ENCODE measurements around the gene ALAD.

GRCh38 chr9:113345190-113345589 is 55.9 kb downstream of the ALAD start:
- TF ChIP-seq MAX (IDR thresholded peaks at IDR 0.05) = no peak
- TF ChIP-seq, protein P1, sequence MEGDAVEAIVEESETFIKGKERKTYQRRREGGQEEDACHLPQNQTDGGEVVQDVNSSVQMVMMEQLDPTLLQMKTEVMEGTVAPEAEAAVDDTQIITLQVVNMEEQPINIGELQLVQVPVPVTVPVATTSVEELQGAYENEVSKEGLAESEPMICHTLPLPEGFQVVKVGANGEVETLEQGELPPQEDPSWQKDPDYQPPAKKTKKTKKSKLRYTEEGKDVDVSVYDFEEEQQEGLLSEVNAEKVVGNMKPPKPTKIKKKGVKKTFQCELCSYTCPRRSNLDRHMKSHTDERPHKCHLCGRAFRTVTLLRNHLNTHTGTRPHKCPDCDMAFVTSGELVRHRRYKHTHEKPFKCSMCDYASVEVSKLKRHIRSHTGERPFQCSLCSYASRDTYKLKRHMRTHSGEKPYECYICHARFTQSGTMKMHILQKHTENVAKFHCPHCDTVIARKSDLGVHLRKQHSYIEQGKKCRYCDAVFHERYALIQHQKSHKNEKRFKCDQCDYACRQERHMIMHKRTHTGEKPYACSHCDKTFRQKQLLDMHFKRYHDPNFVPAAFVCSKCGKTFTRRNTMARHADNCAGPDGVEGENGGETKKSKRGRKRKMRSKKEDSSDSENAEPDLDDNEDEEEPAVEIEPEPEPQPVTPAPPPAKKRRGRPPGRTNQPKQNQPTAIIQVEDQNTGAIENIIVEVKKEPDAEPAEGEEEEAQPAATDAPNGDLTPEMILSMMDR (IDR thresholded peaks at IDR 0.05; ENCODE audit: low read depth, low read length, missing input control) = no peak
- TF ChIP-seq, protein P2, sequence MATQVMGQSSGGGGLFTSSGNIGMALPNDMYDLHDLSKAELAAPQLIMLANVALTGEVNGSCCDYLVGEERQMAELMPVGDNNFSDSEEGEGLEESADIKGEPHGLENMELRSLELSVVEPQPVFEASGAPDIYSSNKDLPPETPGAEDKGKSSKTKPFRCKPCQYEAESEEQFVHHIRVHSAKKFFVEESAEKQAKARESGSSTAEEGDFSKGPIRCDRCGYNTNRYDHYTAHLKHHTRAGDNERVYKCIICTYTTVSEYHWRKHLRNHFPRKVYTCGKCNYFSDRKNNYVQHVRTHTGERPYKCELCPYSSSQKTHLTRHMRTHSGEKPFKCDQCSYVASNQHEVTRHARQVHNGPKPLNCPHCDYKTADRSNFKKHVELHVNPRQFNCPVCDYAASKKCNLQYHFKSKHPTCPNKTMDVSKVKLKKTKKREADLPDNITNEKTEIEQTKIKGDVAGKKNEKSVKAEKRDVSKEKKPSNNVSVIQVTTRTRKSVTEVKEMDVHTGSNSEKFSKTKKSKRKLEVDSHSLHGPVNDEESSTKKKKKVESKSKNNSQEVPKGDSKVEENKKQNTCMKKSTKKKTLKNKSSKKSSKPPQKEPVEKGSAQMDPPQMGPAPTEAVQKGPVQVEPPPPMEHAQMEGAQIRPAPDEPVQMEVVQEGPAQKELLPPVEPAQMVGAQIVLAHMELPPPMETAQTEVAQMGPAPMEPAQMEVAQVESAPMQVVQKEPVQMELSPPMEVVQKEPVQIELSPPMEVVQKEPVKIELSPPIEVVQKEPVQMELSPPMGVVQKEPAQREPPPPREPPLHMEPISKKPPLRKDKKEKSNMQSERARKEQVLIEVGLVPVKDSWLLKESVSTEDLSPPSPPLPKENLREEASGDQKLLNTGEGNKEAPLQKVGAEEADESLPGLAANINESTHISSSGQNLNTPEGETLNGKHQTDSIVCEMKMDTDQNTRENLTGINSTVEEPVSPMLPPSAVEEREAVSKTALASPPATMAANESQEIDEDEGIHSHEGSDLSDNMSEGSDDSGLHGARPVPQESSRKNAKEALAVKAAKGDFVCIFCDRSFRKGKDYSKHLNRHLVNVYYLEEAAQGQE (IDR thresholded peaks at IDR 0.05) = no peak
- TF ChIP-seq GABPA (IDR thresholded peaks at IDR 0.05 in 1 of 2, conservative IDR thresholded peaks at IDR 0.05 in 1 of 2) = no peak
- TF ChIP-seq TAF1 (conservative IDR thresholded peaks at IDR 0.05) = no peak
- TF ChIP-seq SP1 (IDR thresholded peaks at IDR 0.05) = no peak
- TF ChIP-seq, protein P3, sequence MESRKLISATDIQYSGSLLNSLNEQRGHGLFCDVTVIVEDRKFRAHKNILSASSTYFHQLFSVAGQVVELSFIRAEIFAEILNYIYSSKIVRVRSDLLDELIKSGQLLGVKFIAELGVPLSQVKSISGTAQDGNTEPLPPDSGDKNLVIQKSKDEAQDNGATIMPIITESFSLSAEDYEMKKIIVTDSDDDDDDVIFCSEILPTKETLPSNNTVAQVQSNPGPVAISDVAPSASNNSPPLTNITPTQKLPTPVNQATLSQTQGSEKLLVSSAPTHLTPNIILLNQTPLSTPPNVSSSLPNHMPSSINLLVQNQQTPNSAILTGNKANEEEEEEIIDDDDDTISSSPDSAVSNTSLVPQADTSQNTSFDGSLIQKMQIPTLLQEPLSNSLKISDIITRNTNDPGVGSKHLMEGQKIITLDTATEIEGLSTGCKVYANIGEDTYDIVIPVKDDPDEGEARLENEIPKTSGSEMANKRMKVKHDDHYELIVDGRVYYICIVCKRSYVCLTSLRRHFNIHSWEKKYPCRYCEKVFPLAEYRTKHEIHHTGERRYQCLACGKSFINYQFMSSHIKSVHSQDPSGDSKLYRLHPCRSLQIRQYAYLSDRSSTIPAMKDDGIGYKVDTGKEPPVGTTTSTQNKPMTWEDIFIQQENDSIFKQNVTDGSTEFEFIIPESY (IDR thresholded peaks at IDR 0.05) = no peak
- TF ChIP-seq YY1 (IDR thresholded peaks at IDR 0.05) = no peak
- TF ChIP-seq RAD21 (IDR thresholded peaks at IDR 0.05) = no peak
